Measurements from ENCODE around the gene SPEG. TPM values are rescaled to one million over a fixed set of nuclear protein-coding genes. Genes with fewer than 3 reads are reported as not detected.

Gene SPEG
- total and polyA plus RNA-seq, 3 donors from 2014 or later, result 16.0 to 24.3 (median 23.0) TPM

GRCh38 chr2:219437690-219438206 is 3.1 kb downstream of the SPEG start:
- TF ChIP-seq POLR2A (IDR thresholded peaks at IDR 0.05), result no peak
- Histone ChIP-seq H3K4me3 (no peak overlapping the region), H3K4me1 (peaks cover 13% of the 10 kb centered on the region), H3K9me3 (no peaks in the 10 kb centered on the region), H3K27me3 (no peaks in the 10 kb centered on the region), H3K27ac (no peak overlapping the region), H3K36me3 (ENCODE audit: low read depth, missing control alignments) (no peaks in the 10 kb centered on the region)
- WGBS, 2 donors, result 63 to 72% methylated on average over 6 of the region's 6 CpGs
- intact Hi-C loops (cut with DNase I; ENCODE audit: low total_unique reads), result no loop called here
- DNase-seq, result no peak

GRCh38 chr2:219438453-219438852 is 3.8 kb downstream of the SPEG start:
- no peaks in the 10 kb centered on the region for H3K27me3 ChIP-seq
- no peak for DNase-seq
- 94 to 95% methylated on average over 4 of the region's 4 CpGs for WGBS, 2 donors
- H3K36me3 ChIP-seq (ENCODE audit: low read depth, missing control alignments), result no peaks in the 10 kb centered on the region
- no peaks in the 10 kb centered on the region for H3K9me3 ChIP-seq
- intact Hi-C loops (cut with DNase I; ENCODE audit: low total_unique reads), result no loop called here
- no peak overlapping the region for H3K4me3 ChIP-seq
- H3K27ac ChIP-seq, result no peak overlapping the region
- H3K4me1 ChIP-seq, result peaks cover 14% of the 10 kb centered on the region
- TF ChIP-seq, protein P1, sequence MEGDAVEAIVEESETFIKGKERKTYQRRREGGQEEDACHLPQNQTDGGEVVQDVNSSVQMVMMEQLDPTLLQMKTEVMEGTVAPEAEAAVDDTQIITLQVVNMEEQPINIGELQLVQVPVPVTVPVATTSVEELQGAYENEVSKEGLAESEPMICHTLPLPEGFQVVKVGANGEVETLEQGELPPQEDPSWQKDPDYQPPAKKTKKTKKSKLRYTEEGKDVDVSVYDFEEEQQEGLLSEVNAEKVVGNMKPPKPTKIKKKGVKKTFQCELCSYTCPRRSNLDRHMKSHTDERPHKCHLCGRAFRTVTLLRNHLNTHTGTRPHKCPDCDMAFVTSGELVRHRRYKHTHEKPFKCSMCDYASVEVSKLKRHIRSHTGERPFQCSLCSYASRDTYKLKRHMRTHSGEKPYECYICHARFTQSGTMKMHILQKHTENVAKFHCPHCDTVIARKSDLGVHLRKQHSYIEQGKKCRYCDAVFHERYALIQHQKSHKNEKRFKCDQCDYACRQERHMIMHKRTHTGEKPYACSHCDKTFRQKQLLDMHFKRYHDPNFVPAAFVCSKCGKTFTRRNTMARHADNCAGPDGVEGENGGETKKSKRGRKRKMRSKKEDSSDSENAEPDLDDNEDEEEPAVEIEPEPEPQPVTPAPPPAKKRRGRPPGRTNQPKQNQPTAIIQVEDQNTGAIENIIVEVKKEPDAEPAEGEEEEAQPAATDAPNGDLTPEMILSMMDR (IDR thresholded peaks at IDR 0.05), result no peak
- TF ChIP-seq POLR2A (IDR thresholded peaks at IDR 0.05), result no peak

- intact Hi-C loops (cut with DNase I; ENCODE audit: low total_unique reads), result no loop called here
- Histone ChIP-seq H3K27ac (no peak overlapping the region), H3K36me3 (ENCODE audit: low read depth, missing control alignments) (no peaks in the 10 kb centered on the region), H3K4me3 (no peak overlapping the region), H3K27me3 (no peaks in the 10 kb centered on the region), H3K4me1 (peaks cover 14% of the 10 kb centered on the region), H3K9me3 (no peaks in the 10 kb centered on the region)
- no peak for TF ChIP-seq POLR2A (IDR thresholded peaks at IDR 0.05)
- TF ChIP-seq, protein P1 (IDR thresholded peaks at IDR 0.05), result no peak
- WGBS, 2 donors, result 74 to 87% methylated on average over 5 to 6 of the region's 6 CpGs
- DNase-seq, result no peak
Measured at GRCh38 chr2:219439506-219439905, 4.9 kb downstream of the SPEG start.

DNA sequence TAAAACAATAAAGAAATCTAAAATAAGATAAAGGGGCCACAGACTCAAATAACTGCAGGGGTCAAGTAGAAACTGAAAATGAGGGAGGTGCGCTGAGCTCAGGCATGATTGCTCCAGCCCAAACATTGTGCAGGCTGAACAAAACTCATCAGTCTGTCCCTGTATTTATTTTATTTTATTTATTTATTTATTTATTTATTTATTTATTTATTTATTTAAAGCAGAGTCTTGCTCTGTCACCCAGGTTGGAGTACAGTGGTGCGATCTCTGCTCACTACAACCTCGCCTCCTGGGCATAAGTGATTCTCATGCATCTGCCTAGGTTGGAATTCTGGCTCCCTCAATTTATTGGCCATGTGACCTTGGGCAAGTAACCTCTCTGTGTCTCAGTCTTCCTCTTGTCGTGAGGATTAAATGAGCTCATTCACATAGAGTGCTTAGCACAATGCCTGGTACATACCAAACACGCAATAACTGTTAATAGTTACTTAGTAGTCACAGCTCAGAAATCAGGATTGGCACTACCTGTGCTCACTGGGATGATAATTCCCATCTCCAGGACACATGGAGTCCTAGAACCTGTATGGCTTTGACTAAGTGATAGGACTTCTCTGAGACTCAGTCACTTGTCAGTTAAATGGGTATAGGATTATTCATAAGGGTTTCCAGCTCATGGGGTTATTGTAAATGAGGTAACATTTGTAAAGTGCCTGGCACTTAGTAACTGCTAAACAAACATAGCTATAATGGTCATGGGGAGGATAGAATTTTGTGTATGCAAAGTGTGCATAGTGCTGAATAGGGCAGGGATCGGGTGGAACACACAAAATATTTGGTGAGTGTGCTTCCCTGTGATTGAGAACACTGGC is 6.0 kb downstream of the SPEG start:
- no peaks in the 10 kb centered on the region for H3K27me3 ChIP-seq

More for the DNA sequence above, 6.0 kb downstream of the SPEG start:
- 73 to 79% methylated on average over 6 of the region's 6 CpGs for WGBS, 2 donors
- DNase-seq, result no peak
- no peak for TF ChIP-seq POLR2A (IDR thresholded peaks at IDR 0.05)
- TF ChIP-seq, protein P1 (IDR thresholded peaks at IDR 0.05), result no peak
- no peaks in the 10 kb centered on the region for H3K36me3 ChIP-seq (ENCODE audit: low read depth, missing control alignments)
- intact Hi-C loops (cut with DNase I; ENCODE audit: low total_unique reads), result no loop called here
- H3K4me3 ChIP-seq, result no peak overlapping the region
- no peak overlapping the region for H3K27ac ChIP-seq
- H3K9me3 ChIP-seq, result no peaks in the 10 kb centered on the region
- H3K4me1 ChIP-seq, result peaks cover 13% of the 10 kb centered on the region
